ENCODE data around the gene NR2F1-AS1.
"Not testable (repeated sequence)": the region's sequence is repeated elsewhere in the genome, so short reads cannot be mapped to it uniquely, and the experiment has no call there.

Gene NR2F1-AS1

GRCh38 chr5:93517828-93518227, 63.2 kb downstream of the NR2F1-AS1 start:
- DNase-seq (ENCODE audit: low read depth, low spot score): no peak
- in situ Hi-C loops (cut with HindIII; ENCODE audit: low sequenced_read_pairs): no loop called here
- no peak overlapping the region for H3K4me3 ChIP-seq (ENCODE audit: low read depth, low read length)
- TF ChIP-seq, protein P1, sequence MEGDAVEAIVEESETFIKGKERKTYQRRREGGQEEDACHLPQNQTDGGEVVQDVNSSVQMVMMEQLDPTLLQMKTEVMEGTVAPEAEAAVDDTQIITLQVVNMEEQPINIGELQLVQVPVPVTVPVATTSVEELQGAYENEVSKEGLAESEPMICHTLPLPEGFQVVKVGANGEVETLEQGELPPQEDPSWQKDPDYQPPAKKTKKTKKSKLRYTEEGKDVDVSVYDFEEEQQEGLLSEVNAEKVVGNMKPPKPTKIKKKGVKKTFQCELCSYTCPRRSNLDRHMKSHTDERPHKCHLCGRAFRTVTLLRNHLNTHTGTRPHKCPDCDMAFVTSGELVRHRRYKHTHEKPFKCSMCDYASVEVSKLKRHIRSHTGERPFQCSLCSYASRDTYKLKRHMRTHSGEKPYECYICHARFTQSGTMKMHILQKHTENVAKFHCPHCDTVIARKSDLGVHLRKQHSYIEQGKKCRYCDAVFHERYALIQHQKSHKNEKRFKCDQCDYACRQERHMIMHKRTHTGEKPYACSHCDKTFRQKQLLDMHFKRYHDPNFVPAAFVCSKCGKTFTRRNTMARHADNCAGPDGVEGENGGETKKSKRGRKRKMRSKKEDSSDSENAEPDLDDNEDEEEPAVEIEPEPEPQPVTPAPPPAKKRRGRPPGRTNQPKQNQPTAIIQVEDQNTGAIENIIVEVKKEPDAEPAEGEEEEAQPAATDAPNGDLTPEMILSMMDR (IDR thresholded peaks at IDR 0.05; ENCODE audit: low read depth, low read length): no peak

DNA sequence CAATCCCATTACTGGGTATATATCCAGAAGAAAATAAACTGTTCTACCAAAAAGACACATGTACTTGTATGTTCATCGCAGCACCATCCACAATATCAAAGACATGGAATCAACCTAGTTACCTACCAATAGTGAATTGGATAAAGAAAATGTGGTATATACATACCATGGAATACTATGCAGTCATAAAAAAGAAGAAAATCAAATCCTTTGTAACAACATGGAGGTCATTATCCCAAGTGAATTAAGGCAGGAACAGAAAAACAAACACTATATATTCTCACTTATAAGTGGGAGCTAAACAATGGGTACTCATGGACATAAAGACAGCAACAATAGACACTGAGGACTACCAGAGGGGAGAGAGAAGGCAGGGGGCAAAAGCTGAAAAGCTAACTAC, 67.7 kb downstream of the NR2F1-AS1 start:
- in situ Hi-C loops (cut with HindIII; ENCODE audit: low sequenced_read_pairs): no loop called here
- no peak for DNase-seq (ENCODE audit: low read depth, low spot score)
- no peak overlapping the region for H3K4me3 ChIP-seq (ENCODE audit: low read depth, low read length)
- TF ChIP-seq, protein P1 (IDR thresholded peaks at IDR 0.05; ENCODE audit: low read depth, low read length): no peak

DNA sequence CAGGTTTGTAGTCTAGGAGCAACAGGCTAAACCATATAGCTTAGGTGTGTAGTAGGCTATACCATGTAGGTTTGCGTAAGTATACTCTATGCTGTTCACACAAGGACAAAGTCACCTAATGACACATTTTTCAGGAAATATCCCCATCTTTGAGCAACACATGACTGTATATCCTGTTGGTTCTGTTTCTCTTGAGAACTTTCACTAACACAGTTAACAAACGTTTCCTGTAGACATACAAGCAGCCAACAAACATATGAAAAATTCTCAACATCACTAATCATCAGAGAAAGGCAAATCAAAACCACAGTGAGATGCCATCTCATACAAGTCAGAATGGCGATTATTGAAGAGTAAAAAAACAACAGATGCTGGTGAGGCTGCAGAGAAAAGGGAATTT, 68.2 kb downstream of the NR2F1-AS1 start:
- no peak overlapping the region for H3K4me3 ChIP-seq (ENCODE audit: low read depth, low read length)
- DNase-seq (ENCODE audit: low read depth, low spot score): peak; percentile 88
- TF ChIP-seq, protein P1 (IDR thresholded peaks at IDR 0.05; ENCODE audit: low read depth, low read length): no peak
- in situ Hi-C loops (cut with HindIII; ENCODE audit: low sequenced_read_pairs): no loop called here

DNA sequence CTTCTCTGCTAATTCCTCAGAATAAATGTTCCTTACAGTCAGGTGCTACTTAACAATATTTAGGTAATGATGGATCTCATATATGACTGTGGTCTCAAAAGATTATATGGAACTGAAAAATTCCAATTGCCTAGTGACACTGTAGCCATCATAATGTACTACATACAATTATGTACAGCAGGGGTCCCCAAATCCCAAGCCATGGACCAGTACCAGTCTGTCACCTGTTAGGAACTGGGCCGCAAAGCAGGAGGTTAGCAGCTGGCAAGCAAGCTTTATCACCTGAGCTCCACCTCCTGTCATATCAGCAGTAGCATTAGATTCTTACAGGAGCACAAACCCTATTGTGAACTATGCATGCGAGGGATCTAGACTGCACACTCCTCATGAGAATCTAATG, 69.6 kb downstream of the NR2F1-AS1 start:
- TF ChIP-seq, protein P1 (IDR thresholded peaks at IDR 0.05; ENCODE audit: low read depth, low read length): no peak
- no peak for DNase-seq (ENCODE audit: low read depth, low spot score)
- in situ Hi-C loops (cut with HindIII; ENCODE audit: low sequenced_read_pairs): no loop called here
- H3K4me3 ChIP-seq (ENCODE audit: low read depth, low read length): no peak overlapping the region

DNA sequence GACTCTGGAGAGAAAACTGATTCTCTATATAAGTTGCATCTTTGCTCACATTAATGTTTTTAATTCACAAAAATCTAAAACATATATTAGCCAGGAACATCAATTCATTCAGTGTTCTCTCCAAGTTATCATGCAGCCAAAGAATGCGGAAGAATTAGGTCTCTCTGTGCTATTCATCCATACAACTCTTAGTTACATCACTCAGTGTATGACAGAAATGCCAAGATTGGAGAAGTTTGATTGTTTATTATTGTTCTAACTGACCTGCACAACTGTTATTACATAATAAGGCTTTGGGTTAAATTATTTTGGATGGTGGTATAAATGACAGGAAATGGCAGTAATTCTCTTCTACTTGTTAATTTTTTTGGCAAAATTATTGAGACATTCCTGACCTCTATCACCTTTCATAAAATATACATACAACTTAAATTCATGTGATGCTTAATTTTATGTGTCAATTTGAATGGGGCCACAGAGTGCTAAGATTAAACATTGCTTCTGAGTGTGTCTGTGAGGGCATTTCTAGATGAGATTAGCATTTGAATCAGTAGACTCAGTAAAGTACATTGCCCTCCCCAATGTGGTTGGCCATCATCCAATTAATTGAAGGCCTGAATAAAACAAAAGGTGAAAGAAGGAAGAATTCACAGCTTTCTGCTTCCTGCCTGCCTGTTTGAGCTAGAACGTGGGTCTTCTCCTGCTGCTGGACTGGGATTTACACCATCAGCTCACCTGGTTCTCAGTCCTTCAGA, 70.2 kb downstream of the NR2F1-AS1 start:
- no peak for DNase-seq (ENCODE audit: low read depth, low spot score)
- in situ Hi-C loops (cut with HindIII; ENCODE audit: low sequenced_read_pairs): no loop called here
- H3K4me3 ChIP-seq (ENCODE audit: low read depth, low read length): no peak overlapping the region
- TF ChIP-seq, protein P1 (IDR thresholded peaks at IDR 0.05; ENCODE audit: low read depth, low read length): no peak

- in situ Hi-C loops (cut with HindIII; ENCODE audit: low sequenced_read_pairs); H3K4me3 ChIP-seq (ENCODE audit: low read depth, low read length): not testable (repeated sequence)
- DNase-seq (ENCODE audit: low read depth, low spot score): peak; percentile 77
These were observed 75.5 kb downstream of the NR2F1-AS1 start for GRCh38 chr5:93505553-93505952.

GRCh38 chr5:93503598-93504067, 77.4 kb downstream of the NR2F1-AS1 start:
- TF ChIP-seq, protein P1 (IDR thresholded peaks at IDR 0.05; ENCODE audit: low read depth, low read length): no peak
- no peak overlapping the region for H3K4me3 ChIP-seq (ENCODE audit: low read depth, low read length)
- peak; percentile 96 for DNase-seq (ENCODE audit: low read depth, low spot score)
- in situ Hi-C loops (cut with HindIII; ENCODE audit: low sequenced_read_pairs): no loop called here

Measured in astrocyte of the spinal cord (primary cell).